Upper lobe of left lung (tissue), 6 donors: ENCODE measurements around the gene ENKUR. TPM values are rescaled to one million over a fixed set of nuclear protein-coding genes. Genes with fewer than 3 reads are reported as not detected.
A peak's percentile ranks its signal among the peaks of the same experiment; 100 is the strongest.

Source experiments
- ATAC-seq, 2 donors: fragments of 200-7000 bp; cut with Tn5 transposase; one replicate each; pipeline ENCODE4 v1.9.1; 2022; ENCODE audit warnings: mild to moderate bottlenecking in 2 of 2, moderate library complexity in 2 of 2; ENCODE audit not compliant: low FRiP score in 2 of 2
- DNase-seq, 2 donors: peaks; one replicate each; pipeline ENCODE4 v3.0.0-alpha.2; 2019 to 2020
- H3K27ac ChIP-seq, 4 donors: fragments of 200-600 bp; sonication (generic); one replicate each; pipeline ENCODE4 v1.5.1; 2016 to 2019
- H3K27me3 ChIP-seq, 4 donors: fragments of 200-600 bp; sonication (generic); one replicate each; pipeline ENCODE4 v1.5.1; 2017 to 2019
- H3K36me3 ChIP-seq, 4 donors: fragments of 200-600 bp; sonication (generic); one replicate each; pipeline ENCODE4 v1.5.1; 2016 to 2019
- H3K4me1 ChIP-seq, 4 donors: fragments of 200-600 bp; sonication (generic); one replicate each; pipeline ENCODE4 v1.5.1; 2018 to 2019
- H3K4me3 ChIP-seq, 4 donors: fragments of 200-600 bp; sonication (generic); one replicate each; pipeline ENCODE4 v1.5.1; 2017 to 2019; ENCODE audit warnings: mild to moderate bottlenecking in 2 of 4, moderate library complexity in 1 of 4
- H3K9me3 ChIP-seq, 4 donors: fragments of 200-600 bp; sonication (generic); one replicate each; pipeline ENCODE4 v1.5.1; 2018 to 2019
- EP300 ChIP-seq, 4 donors: sonication (generic); formaldehyde crosslinking; IDR thresholded peaks; one replicate each; pipeline ENCODE4 v1.5.1; 2017; ENCODE audit warnings: antibody characterized with exemption in 4 of 4, control low read depth in 2 of 4
- POLR2A ChIP-seq, 4 donors: fragments of 450-650 bp; IDR thresholded peaks; one replicate each; pipeline ENCODE4 v1.5.1; 2016 to 2017; ENCODE audit warnings: antibody characterized with exemption in 4 of 4, mild to moderate bottlenecking in 2 of 4
- POLR2AphosphoS5 ChIP-seq, 2 donors: sonication (generic); formaldehyde crosslinking; IDR thresholded peaks; one replicate each; pipeline ENCODE4 v1.5.1; 2017; ENCODE audit warnings: antibody characterized with exemption in 2 of 2
- WGBS, 2 donors: methylation state at CpG; one replicate each; pipeline ENCODE4 v1.1.5; 2017 to 2018; 5-methylcytosine and 5-hydroxymethylcytosine counted together
- total RNA-seq, 6 donors: library from RNA; depleted of rRNA in 4 of 6; stranded (reverse); fragments of >200 nt in 4 of 6; gene quantifications; one replicate each; pipeline versions ENCODE4 v1.1.0 to v1.2.1, GENCODE V29; 2016 to 2021
- TF ChIP-seq, protein P1 (sequence below), 6 experiments: fragments of 450-650 bp in 4 of 6; fragments of 200-600 bp in 2 of 6; sonication (generic) in 2 of 6; IDR thresholded peaks; one replicate each; pipeline ENCODE4 v1.5.1; 2016 to 2019; ENCODE audit warnings: antibody characterized with exemption in 6 of 6
- donor health status: DM: no; HTN: no; CAD: no; lungs with moderate emphysema.
- donor health status: DM: no; HTN: yes; CAD: no; lungs with severe emphysema.

ENKUR gene
- total RNA-seq, 6 donors from 2014 or later, result 0.31 to 18.1 (median 4.0) TPM

DNA sequence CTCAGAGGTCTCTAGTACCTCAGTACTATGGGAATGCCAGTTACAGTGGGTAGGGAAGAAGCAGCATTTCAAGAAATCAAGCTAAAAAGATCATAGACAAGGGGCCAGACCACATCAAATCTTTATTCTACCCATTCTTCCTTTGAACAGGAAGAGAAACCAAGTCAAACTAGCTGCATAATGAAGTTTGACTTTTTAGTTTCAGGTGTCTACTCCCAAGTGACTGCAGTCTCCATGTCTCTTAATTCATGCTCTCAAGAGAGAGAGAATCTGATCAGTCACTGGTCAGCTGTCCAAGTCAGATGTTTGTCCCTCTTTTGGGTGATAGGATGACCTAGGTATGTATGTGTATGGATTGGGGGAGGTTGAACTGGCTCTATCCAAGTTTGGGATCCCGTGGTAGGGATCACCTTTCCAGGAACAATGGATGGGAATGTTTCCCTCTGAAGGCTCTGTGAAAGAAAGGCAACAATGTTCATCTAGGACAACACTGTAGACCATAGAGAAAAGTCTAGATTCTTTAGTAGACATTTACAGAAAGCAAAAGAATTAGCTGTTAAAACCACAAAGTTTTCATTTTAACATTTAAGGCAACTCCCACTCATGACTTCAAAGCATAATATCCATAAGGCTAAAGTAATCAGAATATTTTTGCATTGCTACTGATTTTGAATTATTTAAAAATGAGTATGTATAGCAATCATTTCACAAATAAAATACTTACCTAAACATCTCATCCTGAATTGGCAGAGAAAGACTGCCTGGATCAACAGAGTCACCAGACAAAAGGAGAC is 33.4 kb downstream of the ENKUR start:
- ATAC-seq (no peak), DNase-seq (no peak)
- TF ChIP-seq POLR2A (IDR thresholded peaks at IDR 0.05), result no peak
- TF ChIP-seq, protein P1, sequence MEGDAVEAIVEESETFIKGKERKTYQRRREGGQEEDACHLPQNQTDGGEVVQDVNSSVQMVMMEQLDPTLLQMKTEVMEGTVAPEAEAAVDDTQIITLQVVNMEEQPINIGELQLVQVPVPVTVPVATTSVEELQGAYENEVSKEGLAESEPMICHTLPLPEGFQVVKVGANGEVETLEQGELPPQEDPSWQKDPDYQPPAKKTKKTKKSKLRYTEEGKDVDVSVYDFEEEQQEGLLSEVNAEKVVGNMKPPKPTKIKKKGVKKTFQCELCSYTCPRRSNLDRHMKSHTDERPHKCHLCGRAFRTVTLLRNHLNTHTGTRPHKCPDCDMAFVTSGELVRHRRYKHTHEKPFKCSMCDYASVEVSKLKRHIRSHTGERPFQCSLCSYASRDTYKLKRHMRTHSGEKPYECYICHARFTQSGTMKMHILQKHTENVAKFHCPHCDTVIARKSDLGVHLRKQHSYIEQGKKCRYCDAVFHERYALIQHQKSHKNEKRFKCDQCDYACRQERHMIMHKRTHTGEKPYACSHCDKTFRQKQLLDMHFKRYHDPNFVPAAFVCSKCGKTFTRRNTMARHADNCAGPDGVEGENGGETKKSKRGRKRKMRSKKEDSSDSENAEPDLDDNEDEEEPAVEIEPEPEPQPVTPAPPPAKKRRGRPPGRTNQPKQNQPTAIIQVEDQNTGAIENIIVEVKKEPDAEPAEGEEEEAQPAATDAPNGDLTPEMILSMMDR (IDR thresholded peaks at IDR 0.05), result no peak
- TF ChIP-seq POLR2AphosphoS5 (IDR thresholded peaks at IDR 0.05), result no peak
- TF ChIP-seq EP300 (IDR thresholded peaks at IDR 0.05), result no peak
- 83 to 89% methylated on average over 1 of the region's 1 CpG for WGBS, 2 donors
- no peak overlapping the region for H3K27ac ChIP-seq
- no peaks in the 10 kb centered on the region for H3K36me3 ChIP-seq
- no peaks in the 10 kb centered on the region for H3K4me1 ChIP-seq
- no peaks in the 10 kb centered on the region for H3K9me3 ChIP-seq
- H3K27me3 ChIP-seq, result no peaks in the 10 kb centered on the region
- H3K4me3 ChIP-seq, result no peak overlapping the region

DNA sequence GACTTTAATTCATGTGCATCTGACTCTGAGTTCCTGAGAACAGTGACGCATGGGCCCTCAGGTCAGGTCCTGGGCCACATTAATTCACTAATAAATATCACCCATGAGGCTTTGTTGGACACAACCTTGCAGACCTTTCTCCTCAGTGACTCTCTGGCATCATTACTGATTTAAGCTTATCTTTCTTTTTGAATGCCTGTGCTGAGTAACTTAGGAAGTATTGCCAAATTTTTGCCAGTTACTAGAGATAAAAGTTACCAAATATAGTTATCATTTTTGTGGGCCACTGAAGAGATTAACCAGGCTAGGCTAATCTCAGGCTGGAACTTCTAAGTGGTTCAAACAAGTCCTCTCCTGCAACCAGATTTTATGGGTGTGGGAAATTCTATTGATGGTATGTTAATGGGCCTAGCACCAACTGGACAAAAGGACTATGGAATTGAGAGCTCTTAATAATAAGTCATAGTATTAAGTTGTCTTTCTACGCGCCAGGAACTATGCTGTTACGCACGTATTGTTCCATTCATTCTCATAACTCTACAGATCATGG is 34.7 kb downstream of the ENKUR start:
- Histone ChIP-seq H3K27ac (no peak overlapping the region), H3K9me3 (no peaks in the 10 kb centered on the region), H3K4me3 (no peak overlapping the region), H3K36me3 (no peaks in the 10 kb centered on the region), H3K27me3 (no peaks in the 10 kb centered on the region), H3K4me1 (no peaks in the 10 kb centered on the region)
- DNase-seq (no peak), ATAC-seq (no peak)
- WGBS, 2 donors, result 88 to 92% methylated on average over 5 of the region's 5 CpGs
- no peak for TF ChIP-seq POLR2AphosphoS5 (IDR thresholded peaks at IDR 0.05)
- TF ChIP-seq POLR2A (IDR thresholded peaks at IDR 0.05), result no peak
- TF ChIP-seq, protein P1 (IDR thresholded peaks at IDR 0.05), result no peak
- no peak for TF ChIP-seq EP300 (IDR thresholded peaks at IDR 0.05)

DNA sequence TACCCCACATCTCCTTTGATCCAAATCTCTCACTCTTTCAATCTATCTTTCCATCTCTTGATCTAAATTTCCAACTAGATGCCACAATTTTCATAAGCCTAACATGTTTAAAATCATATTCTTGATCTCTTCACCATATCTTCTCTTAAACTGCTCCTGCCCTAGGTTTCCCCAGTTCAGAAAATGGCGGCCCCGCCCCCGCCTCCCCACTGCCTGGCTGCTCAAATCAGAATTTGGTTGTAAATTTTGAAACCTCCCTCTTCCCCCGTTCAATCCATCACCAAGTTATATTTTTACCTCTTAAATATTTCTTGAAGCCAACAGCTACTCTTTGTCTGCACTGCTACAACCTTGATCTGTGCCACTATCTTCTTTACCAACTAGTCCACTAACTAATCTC is 36.3 kb downstream of the ENKUR start:
- no peaks in the 10 kb centered on the region for H3K9me3 ChIP-seq
- no peak for ATAC-seq
- TF ChIP-seq EP300 (IDR thresholded peaks at IDR 0.05) (no peak), POLR2A (IDR thresholded peaks at IDR 0.05) (no peak), POLR2AphosphoS5 (IDR thresholded peaks at IDR 0.05) (no peak)
- TF ChIP-seq, protein P1 (IDR thresholded peaks at IDR 0.05), result no peak
- H3K27ac ChIP-seq, result no peak overlapping the region
- no peaks in the 10 kb centered on the region for H3K27me3 ChIP-seq
- WGBS, 2 donors, result 91 to 93% methylated on average over 4 of the region's 4 CpGs
- no peaks in the 10 kb centered on the region for H3K36me3 ChIP-seq
- H3K4me1 ChIP-seq, result no peaks in the 10 kb centered on the region
- DNase-seq, result peak in 1 of 2 donors; percentile 33
- no peak overlapping the region for H3K4me3 ChIP-seq

DNA sequence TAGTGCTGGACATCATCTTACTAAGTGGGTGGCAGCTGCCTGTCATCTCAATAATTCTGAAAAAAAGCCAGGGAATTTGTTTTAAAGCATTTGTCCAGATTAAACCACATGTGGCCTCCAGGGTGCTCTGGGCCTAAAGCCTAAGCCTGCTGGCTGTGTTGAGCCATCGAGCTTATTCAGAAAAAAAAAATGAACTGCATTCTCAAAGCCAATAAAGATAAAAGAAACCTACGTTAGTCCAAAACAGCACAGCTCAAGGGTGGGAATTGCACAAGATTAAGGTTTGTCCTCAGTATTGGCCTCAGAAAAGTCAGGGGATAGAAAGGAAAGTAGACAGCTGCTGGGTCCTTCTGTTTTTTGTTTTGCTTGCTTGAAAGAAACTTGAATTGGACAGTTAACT is 41.0 kb downstream of the ENKUR start:
- no peaks in the 10 kb centered on the region for H3K27me3 ChIP-seq
- no peak overlapping the region for H3K27ac ChIP-seq
- H3K4me3 ChIP-seq, result no peak overlapping the region
- H3K9me3 ChIP-seq, result no peaks in the 10 kb centered on the region
- ATAC-seq, result peak in 1 of 2 donors; percentile 90
- no peaks in the 10 kb centered on the region for H3K36me3 ChIP-seq
- TF ChIP-seq POLR2A (IDR thresholded peaks at IDR 0.05) (no peak), POLR2AphosphoS5 (IDR thresholded peaks at IDR 0.05) (no peak), EP300 (IDR thresholded peaks at IDR 0.05) (no peak)
- TF ChIP-seq, protein P1 (IDR thresholded peaks at IDR 0.05), result no peak
- 47 to 54% methylated on average over 2 of the region's 2 CpGs for WGBS, 2 donors
- DNase-seq, result no peak
- no peaks in the 10 kb centered on the region for H3K4me1 ChIP-seq
